MCF 10A (cell line): ENCODE data around the gene CADM4. TPM values are rescaled to one million over a fixed set of nuclear protein-coding genes. Genes with fewer than 3 reads are reported as not detected.
"Not testable (repeated sequence)": the region's sequence is repeated elsewhere in the genome, so short reads cannot be mapped to it uniquely, and the experiment has no call there.

Source experiments
- BruUV-seq: library from RNA; stranded (reverse); fragments of 400-500 nt; replicated peaks from 2 replicates; lab custom pipeline; 2021; lab: Mats Ljungman, UMichigan
- CTCF ChIA-PET: fragments of 300-600 bp; sonication (Branson Sonifier 250); formaldehyde crosslinking; extraction: SDS; loops from one replicate; lab custom pipeline; 2021; ENCODE audit warnings: antibody characterized with exemption, inconsistent platforms; lab: Yijun Ruan, JAX
- POLR2A ChIA-PET: fragments of 300-600, 350-650 bp; sonication (Branson Sonifier 250); formaldehyde crosslinking; extraction: SDS; loops from one replicate; lab custom pipeline; 2020; ENCODE audit warnings: antibody characterized with exemption, inconsistent platforms; lab: Yijun Ruan, JAX
- DNase-seq: peaks from one replicate; pipeline ENCODE4 v3.0.0-alpha.2; 2018; ENCODE audit not compliant: unreplicated experiment
- H3K27ac Mint-ChIP-seq: one replicate; pipeline ENCODE4 v1.8.0; 2022; ENCODE audit warnings: mild to moderate bottlenecking, low read depth, mixed read lengths; ENCODE audit not compliant: unreplicated experiment
- H3K27me3 Mint-ChIP-seq: one replicate; pipeline ENCODE4 v1.8.0; 2022; ENCODE audit warnings: mixed read lengths; ENCODE audit not compliant: insufficient read depth, unreplicated experiment
- H3K36me3 Mint-ChIP-seq: one replicate; pipeline ENCODE4 v1.8.0; 2022; ENCODE audit warnings: mild to moderate bottlenecking, moderate library complexity, mixed read lengths; ENCODE audit not compliant: insufficient read depth, unreplicated experiment
- H3K4me1 Mint-ChIP-seq: one replicate; pipeline ENCODE4 v1.8.0; 2022; ENCODE audit warnings: mixed read lengths; ENCODE audit not compliant: insufficient read depth, unreplicated experiment
- H3K4me3 Mint-ChIP-seq: one replicate; pipeline ENCODE4 v1.8.0; 2022; ENCODE audit warnings: mild to moderate bottlenecking, moderate library complexity, mixed read lengths; ENCODE audit not compliant: unreplicated experiment
- H3K9me3 Mint-ChIP-seq: one replicate; pipeline ENCODE4 v1.8.0; 2022; ENCODE audit warnings: mixed read lengths; ENCODE audit not compliant: unreplicated experiment
- CTCF ChIP-seq: fragments of 200-600 bp; IDR thresholded peaks from one replicate; pipeline ENCODE4 v1.8.0; 2022; ENCODE audit warnings: antibody characterized with exemption, mild to moderate bottlenecking; ENCODE audit not compliant: unreplicated experiment
- intact Hi-C: fragments of 100-400 bp; cut with micrococcal nuclease; formaldehyde crosslinking; loops from 2 replicates; pipeline ENCODE4 v1.14.1; 2022
- total RNA-seq: library from RNA; stranded (reverse); gene quantifications from 2 replicates; pipeline ENCODE4 v1.2.3, GENCODE V29; 2022

The CADM4 gene
- total RNA-seq, 1 experiment from 2014 or later: 3.2 TPM

GRCh38 chr19:43636121-43636683 is 3.4 kb downstream of the CADM4 start:
- ChIA-PET POLR2A (no interaction called here), CTCF (interaction anchor here (0.6 kb wide), 1 partner anchor 88 kb away, joined by 3 read pairs; no protein-coding TSS in a partner anchor)
- intact Hi-C loops: no loop called here
- H3K4me3 Mint-ChIP-seq: no peak overlapping the region
- H3K27ac Mint-ChIP-seq: no peak overlapping the region
- no peaks in the 10 kb centered on the region for H3K9me3 Mint-ChIP-seq
- no peak for TF ChIP-seq CTCF
- H3K4me1 Mint-ChIP-seq: peaks cover 21% of the 10 kb centered on the region
- no peak for DNase-seq
- no TSS peak for BruUV-seq
- no peaks in the 10 kb centered on the region for H3K36me3 Mint-ChIP-seq
- H3K27me3 Mint-ChIP-seq: peaks cover 29% of the 10 kb centered on the region

- H3K9me3 Mint-ChIP-seq, H3K27ac Mint-ChIP-seq, POLR2A ChIA-PET, intact Hi-C loops, BruUV-seq, DNase-seq, H3K4me3 Mint-ChIP-seq, H3K36me3 Mint-ChIP-seq: not testable (repeated sequence)
- Mint-ChIP-seq H3K4me1 (peaks cover 19% of the 10 kb centered on the region), H3K27me3 (peaks cover 23% of the 10 kb centered on the region)
- CTCF ChIA-PET: interaction anchor here (0.6 kb wide), 1 partner anchor 89 kb away, joined by 3 read pairs; no protein-coding TSS in a partner anchor
These were observed 4.1 kb downstream of the CADM4 start for GRCh38 chr19:43635561-43635940.

GRCh38 chr19:43634872-43635560 is 4.6 kb downstream of the CADM4 start:
- DNase-seq: no peak
- ChIA-PET CTCF (interaction anchor here (0.6 to 1.0 kb wide), 2 partner anchors 27 to 585 kb away, joined by 3 read pairs; no protein-coding TSS in a partner anchor), POLR2A (no interaction called here)
- TF ChIP-seq CTCF: no peak
- no peaks in the 10 kb centered on the region for H3K9me3 Mint-ChIP-seq
- no peak overlapping the region for H3K27ac Mint-ChIP-seq
- intact Hi-C loops: no loop called here
- H3K27me3 Mint-ChIP-seq: peaks cover 23% of the 10 kb centered on the region
- H3K4me3 Mint-ChIP-seq: no peak overlapping the region
- H3K4me1 Mint-ChIP-seq: peaks cover 14% of the 10 kb centered on the region
- no TSS peak for BruUV-seq
- no peaks in the 10 kb centered on the region for H3K36me3 Mint-ChIP-seq

- no peak overlapping the region for H3K27ac Mint-ChIP-seq
- TF ChIP-seq CTCF: no peak
- BruUV-seq: no TSS peak
- DNase-seq: no peak
- peaks cover 14% of the 10 kb centered on the region for H3K4me1 Mint-ChIP-seq
- H3K4me3 Mint-ChIP-seq: no peak overlapping the region
- no peaks in the 10 kb centered on the region for H3K9me3 Mint-ChIP-seq
- ChIA-PET POLR2A (interaction anchor here (1.0 to 1.3 kb wide), 2 partner anchors 15 to 38 kb away, joined by 5 read pairs; partner anchors contain the start of genes IRGQ, ZNF428 and ZNF576), CTCF (interaction anchor here (0.6 to 1.0 kb wide), 3 partner anchors 28 to 584 kb away, joined by 3 read pairs; no protein-coding TSS in a partner anchor)
- intact Hi-C loops: no loop called here
- peaks cover 21% of the 10 kb centered on the region for H3K27me3 Mint-ChIP-seq
- H3K36me3 Mint-ChIP-seq: no peaks in the 10 kb centered on the region
These were observed 5.2 kb downstream of the CADM4 start for GRCh38 chr19:43634506-43634871.
